Stomach (tissue), 4 donors: ENCODE results near the gene GRM4.

Experiments used
- EP300 ChIP-seq: sonication (generic); formaldehyde crosslinking; IDR thresholded peaks from one replicate; pipeline ENCODE4 v1.6.1; 2017; ENCODE audit warnings: antibody characterized with exemption
- POLR2A ChIP-seq, 4 donors: fragments of 450-650 bp; IDR thresholded peaks; one replicate each; pipeline ENCODE4 v1.6.1; 2016; ENCODE audit warnings: antibody characterized with exemption in 4 of 4, control low read depth in 2 of 4, mild to moderate bottlenecking in 1 of 4, moderate library complexity in 1 of 4
- TF ChIP-seq, protein P1 (sequence below), 7 experiments: fragments of 450-650 bp in 4 of 7; fragments of 200-600 bp in 3 of 7; sonication (generic) in 3 of 7; IDR thresholded peaks; one replicate each; pipeline ENCODE4 v1.5.1; 2016 to 2019; ENCODE audit warnings: antibody characterized with exemption in 7 of 7, control low read depth in 2 of 7, mild to moderate bottlenecking in 1 of 7

DNA sequence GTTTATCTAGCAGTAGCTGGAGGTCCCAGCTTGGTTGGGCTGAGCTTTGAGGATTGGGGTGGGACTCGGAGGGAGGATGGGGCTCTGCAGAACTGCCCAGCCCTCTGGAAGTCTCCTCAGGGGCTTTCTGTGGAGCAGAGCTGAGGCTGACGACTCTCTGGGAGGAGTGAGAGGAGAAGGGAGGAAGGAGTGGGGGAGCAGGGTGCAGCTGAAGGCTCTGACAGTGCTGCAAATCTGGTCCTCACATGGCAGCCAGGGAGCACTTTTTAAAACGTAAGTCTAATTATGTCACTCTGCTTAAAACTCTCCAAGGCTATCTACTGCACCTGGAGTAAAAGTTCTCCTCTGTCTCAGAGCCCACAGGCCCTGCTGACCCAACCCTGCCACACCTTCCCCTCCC, 32.4 kb downstream of the GRM4 start:
- TF ChIP-seq, protein P1, sequence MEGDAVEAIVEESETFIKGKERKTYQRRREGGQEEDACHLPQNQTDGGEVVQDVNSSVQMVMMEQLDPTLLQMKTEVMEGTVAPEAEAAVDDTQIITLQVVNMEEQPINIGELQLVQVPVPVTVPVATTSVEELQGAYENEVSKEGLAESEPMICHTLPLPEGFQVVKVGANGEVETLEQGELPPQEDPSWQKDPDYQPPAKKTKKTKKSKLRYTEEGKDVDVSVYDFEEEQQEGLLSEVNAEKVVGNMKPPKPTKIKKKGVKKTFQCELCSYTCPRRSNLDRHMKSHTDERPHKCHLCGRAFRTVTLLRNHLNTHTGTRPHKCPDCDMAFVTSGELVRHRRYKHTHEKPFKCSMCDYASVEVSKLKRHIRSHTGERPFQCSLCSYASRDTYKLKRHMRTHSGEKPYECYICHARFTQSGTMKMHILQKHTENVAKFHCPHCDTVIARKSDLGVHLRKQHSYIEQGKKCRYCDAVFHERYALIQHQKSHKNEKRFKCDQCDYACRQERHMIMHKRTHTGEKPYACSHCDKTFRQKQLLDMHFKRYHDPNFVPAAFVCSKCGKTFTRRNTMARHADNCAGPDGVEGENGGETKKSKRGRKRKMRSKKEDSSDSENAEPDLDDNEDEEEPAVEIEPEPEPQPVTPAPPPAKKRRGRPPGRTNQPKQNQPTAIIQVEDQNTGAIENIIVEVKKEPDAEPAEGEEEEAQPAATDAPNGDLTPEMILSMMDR (IDR thresholded peaks at IDR 0.05): no peak
- TF ChIP-seq EP300 (no peak), POLR2A (IDR thresholded peaks at IDR 0.05) (no peak)
